ENCODE data around the gene LIPT1.
"Not testable (repeated sequence)": the region's sequence is repeated elsewhere in the genome, so short reads cannot be mapped to it uniquely, and the experiment has no call there.

Gene LIPT1

DNA sequence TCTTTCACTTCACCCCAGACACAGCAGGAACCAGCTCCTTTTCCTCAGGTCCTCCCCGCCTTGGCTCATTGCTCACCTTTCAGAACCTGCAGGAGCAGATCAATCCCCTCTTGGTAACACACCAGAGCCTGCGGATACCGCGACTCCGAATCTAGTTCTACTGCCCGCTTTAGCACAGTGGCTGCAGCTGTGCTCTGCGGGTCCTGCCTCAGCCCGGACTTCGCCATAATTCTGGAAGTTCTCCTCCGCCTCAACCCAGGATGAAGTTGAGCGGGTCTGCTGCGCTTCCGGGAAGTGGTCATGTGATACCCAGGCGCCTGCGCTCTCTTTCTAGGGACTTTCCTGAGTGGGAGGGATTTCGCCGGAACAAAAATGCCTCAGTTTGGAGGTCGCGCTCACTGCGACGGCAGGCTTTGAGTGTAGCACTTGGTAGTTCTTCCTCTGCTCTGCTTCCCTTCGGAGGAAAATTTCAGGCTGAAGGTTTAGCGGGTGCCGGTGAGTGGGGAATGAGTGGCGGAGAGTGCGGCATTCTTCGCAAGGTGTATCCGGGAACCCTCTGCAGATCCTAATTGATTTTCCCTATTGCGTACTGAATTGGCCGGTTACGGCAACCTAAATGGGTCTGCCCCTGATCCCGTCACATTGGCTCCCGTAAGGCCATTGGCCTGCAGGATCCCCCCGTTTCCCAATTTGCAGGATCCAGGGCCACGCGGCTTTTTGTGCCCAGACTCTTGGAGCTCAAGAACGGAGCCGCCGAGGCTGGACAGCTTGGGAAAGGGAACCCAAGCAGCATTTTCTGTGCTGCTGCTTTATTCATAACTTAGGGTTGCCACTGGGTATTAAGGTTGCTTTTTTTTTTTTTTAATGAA is 26.2 kb downstream of the LIPT1 start, which contains the start of the genes MITD1 and MRPL30:
Gene MITD1 (minus strand): TSS at position 304 of the 869 bp plus-strand sequence. CDS start 77 bp downstream, at position 227.
Gene MRPL30 (plus strand): TSS at position 430 of the 869 bp plus-strand sequence. CDS start 5,020 bp downstream, outside the sequence.
- DNase-seq = peak; percentile 89

DNA sequence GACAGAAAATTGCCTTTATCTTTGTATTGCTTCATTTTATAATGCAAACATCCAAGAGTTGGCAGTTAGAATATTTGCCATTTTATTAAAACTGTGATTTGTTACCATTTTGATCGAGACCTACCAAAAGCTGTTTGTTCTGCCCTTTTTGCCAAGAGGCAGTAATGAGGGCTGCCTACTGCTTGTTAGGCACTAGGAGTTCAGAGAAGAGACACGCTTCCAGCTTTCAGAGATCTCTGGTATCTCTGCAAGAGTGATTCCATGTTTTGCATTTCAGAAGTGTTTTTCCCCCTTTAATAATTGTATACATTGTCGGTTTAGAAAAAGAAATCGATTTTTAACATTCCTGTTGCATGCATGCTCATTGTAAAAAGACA is 26.8 kb downstream of the LIPT1 start:
- no peak for DNase-seq

DNA sequence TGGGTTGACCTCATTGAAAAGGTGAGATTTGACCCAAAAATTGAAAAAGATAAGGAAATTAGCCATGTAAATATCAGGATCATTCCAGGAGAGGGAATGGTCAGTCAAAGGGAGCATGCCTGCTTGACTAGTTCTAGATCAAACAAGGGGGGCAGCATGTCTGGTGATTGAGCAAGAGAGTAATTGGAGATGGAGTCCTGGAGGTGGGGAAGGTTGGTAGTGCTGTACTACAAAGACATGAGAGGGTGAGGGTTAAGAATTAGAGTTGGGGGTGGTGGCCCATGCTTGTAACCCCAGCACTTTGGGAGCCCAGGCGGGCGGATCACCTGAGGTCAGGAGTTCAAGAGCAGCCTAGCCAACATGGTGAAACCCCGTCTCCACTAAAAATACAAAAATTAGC is 28.3 kb downstream of the LIPT1 start:
- no peak for DNase-seq

DNA sequence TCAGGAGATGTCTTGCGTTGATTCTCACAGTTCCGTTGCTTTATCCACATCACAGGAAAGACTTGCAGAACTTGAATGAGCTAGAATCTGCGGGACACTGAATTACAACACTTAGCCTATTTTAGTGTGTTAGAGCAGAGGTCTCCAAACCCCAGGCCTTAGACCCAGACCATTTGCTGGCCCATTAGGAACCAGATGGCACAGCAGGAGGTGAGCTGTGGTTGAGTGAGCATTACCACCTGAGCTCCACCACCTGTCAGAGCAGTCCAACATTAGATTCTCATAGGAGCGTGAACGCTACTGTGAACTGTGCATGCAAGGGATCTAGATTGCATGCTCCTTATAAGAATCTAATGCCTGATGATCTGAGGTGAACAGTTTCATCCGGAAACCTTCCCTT is 30.0 kb downstream of the LIPT1 start:
- no peak for DNase-seq

DNA sequence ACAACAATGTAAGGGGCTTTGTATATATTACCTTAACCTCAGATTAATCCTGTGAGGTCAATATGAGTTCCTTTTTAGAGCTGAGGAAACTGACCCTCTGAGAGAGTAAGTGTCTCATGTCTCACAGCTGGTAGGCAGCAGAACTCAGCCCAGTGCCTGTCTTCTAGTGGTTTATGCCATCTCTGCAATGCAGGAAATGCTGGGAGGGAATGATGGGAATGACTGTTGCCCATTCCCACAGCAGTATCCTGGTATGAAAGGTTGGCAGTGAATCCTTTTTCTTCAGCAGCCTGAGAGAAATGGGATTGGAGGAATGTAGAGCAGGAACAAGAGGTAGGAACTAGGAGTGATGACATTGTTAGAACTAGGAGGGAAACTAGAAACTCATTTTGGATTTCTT is 32.2 kb downstream of the LIPT1 start:
- DNase-seq = no peak

DNA sequence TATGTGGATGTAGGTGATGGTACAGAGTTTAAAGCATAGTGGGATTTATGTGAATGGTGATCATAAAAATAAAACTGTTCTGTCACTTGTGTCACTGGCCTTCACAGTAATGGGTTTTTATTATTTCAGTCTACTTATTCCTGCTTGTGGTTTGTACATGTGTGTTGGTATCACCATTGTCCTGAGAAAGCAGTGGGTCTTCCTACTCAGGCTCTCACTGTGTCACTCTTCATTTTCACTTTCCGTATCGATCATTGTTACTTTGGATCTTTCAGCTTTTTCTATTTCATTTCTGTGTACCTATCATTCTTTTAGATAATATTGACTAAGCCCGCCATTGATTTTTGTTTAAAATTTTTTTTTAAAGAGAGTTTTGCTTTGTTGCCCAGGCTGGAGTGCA is 33.6 kb downstream of the LIPT1 start:
- DNase-seq = no peak

DNA sequence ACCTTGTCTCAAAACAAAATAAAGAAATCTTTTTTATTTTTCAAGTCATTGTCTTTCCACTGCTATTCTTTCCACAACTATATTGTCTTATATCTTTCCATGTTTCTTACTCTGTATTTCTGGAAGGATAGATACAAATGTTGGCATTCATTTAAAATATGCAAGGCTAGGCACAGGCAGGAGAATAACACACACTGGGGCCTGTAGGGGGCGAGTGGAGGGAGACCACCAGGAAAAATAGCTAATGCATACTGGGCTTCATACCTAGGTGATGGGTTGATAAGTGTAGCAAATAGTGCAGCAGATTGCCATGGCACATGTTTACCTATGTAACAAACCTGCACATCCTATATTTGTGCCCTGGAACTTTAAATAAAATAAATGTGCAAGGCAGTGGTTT is 35.8 kb downstream of the LIPT1 start:
- no peak for DNase-seq

DNA sequence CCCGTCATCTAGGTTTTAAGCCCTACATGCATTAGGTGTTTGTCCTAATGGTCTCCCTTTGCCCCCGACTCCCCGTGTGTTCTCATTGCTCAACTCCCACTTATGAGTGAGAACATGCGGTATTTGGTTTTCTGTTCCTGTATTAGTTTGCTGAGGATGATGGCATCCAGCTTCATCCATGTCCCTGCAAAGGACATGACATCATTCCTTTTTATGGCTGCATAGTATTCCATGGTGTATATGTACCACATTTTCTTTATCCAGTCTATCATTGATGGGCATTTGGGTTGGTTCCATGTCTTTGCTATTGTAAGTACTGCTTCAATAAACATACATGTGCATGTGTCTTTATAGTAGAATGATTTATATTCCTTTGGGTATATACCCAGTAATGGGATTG is 37.6 kb downstream of the LIPT1 start:
- not testable (repeated sequence) for DNase-seq

DNA sequence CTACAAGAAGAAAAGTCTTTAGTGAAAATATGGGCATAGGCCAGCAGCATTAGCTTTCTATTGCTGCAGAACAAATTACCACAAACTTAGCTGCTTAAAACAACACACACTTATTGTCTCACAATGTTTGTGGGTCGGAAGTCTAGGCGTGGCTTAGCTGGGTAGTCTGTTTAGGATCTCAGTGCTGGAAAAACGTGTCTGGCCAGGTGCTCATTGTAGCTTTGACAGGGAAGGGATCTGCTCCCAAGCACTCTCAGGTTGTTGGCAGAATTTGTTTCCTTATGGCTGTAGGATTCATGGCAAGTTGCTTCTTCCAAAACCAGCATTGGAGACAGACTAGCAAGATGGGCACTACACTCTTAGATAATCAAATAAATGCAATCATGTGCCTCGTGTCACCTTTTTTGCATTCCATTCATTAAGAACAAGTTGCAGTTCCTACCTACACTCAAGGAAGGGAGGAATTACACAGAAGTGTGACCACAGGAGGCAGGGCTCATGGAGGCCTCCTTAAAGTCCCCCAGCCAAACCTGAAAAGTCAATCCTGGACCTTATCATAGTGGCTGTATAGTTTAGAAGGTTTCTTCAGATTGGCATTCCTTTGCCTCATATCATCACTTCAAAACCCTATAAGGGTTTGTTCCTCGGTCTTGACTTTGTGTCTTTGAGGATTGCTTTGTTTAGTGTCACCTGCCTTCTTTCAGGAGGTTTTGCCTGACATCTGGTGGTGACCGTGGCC is 43.5 kb downstream of the LIPT1 start:
- DNase-seq = no peak

DNA sequence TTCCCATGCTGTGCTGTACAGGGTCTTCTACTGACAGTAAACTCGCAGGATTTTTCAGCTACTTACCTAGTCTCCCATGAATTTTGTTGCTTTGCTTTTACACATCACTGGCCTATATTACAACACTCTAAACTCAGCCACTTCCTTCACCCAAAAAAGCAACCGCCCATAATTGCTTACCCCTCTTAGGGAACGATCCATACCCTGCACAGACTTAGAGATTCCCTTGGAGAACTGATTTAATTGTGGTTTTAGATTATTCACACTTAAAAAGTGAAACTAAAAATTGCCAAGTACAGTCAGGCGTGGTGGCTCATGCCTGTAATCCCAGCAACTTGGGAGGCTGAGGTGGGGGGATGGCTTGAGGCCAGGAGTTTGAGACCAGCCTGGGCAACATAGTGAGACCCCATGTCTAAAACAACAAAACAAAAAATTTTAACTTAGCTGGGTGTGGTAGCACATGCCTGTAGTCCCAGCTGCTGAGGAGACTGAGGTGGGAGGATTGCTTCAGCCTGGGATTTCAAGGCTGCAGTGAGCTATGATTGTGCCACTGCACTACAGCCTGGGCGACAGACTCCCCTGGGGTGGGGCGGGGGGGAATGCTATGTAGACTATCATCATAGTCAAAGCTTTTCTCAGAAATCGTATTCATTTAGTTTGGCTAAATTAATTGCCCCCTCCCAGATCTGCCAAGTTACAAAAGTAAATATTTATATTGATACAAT is 45.5 kb downstream of the LIPT1 start:
- DNase-seq = no peak

DNA sequence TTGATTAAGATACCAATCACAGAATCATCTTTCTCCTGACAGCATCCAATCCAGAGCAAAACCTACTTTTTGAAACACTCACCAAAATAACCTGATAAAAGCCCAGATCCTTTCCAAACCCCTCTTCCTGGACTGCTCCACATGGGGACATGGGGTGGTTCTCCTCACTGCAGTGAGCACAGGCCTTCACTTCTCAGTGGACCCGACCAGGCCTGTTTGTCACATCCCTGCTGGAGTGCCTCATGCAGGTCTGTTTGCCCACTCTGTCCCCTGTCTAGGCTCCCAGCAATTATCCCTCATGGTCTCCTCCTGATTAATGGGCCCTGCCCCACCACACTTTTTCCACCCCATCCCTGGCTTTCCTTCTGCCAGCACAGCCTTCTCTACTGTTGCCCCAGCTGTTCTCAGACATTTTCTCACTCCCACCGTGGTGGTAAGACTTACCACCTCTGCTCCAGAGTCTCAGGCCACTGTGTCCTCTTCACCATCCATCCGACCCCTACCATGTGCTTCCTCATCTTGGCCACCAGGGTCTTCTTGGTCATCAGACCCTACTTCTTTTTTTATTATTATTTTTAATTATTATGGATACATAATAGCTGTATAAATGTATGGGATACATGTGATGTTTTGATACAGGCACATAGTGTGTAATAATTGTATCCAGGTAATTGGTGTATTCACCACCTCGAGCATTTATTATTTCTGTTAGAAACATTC is 47.4 kb downstream of the LIPT1 start:
- no peak for DNase-seq

DNA sequence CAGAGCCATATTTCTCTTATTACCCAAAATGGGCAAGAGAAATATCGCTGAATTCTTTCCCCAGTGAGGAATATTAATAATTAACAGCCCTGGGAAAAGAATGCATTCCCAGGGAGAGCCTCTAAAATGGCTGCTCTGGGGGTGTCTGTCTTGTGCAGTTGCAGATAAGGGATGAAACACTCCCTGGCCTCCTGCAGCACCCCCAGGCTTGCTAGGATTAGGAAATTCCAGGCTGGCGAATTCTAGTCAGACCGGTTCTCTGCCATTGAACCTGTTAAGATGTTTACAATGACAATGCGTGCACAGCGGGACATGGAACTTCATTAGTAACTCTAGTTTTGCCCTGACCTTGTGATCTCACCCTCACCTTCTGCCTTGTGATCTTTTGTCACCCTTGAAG is 50.7 kb downstream of the LIPT1 start:
- no peak for DNase-seq

Data from activated T-cell treated with anti-CD3 and anti-CD28 coated beads, Interleukin-2, amount 50 U/mL, for 1 hour (primary cell).